SK-MEL-5 (cell line): Measurements from ENCODE around the gene UBE2L3. TPM values are rescaled to one million over a fixed set of nuclear protein-coding genes. Genes with fewer than 3 reads are reported as not detected.
"Not testable (repeated sequence)": the region's sequence is repeated elsewhere in the genome, so short reads cannot be mapped to it uniquely, and the experiment has no call there.

Experiments used
- DNase-seq: peaks from one replicate; pipeline ENCODE4 v3.0.0-alpha.2; 2016; ENCODE audit warnings: low read depth, low spot score
- in situ Hi-C: cut with HindIII; loops from 2 replicates; pipeline ENCODE4 v1.10.0; 2016; ENCODE audit warnings: low sequenced_read_pairs, high pct_unique_total_duplicates, low pct_unique_long_range_greater_than_20kb
- total RNA-seq: library from RNA; depleted of rRNA; stranded (reverse); fragments of >200 nt; shearing (Covaris generic); gene quantifications from 2 replicates; pipeline ENCODE4 v1.2.3, GENCODE V29; 2014

UBE2L3 gene
- total RNA-seq, 1 experiment from 2014 or later: 82.6 TPM

DNA sequence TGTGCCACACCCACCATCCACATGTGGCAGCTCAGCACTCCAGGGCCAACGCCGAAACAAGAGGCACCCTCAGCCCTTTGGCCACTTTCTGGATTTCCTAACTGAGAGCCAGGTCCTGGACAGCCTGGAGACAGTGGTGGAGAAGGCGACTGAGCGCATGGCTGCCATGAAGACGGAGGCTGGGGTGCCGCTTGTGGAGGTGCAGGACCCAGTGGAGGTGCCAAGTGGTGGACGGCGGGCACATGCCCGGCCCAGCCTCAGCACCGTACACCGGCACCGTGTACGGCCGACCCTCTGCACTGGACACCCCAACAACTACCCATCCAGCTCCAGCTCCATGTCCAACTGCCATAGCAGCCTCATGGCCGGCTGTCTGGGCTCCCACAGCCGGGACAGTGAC, 66.6 kb downstream of the UBE2L3 start:
- in situ Hi-C loops: no loop called here
- DNase-seq: no peak

DNA sequence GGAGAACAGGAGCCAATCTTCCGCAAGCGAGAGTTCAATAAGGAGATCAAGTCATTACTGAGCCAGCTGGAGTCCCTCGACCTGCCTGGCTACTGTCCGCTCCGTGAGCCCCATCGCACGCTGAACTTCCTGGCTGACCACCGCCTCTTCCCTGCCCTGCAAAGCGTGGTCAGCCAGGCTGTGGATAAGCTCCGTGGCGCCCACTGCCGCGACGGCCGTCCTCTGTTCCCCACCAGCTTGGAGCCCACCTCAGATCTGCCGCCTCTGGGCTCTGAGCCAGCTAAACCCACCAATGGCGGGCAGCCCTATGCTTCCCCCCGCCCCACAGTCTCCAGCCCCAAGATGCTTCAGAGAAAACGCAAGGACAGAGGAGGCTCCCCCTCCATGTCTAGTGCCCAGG, 67.3 kb downstream of the UBE2L3 start:
- in situ Hi-C loops: no loop called here
- DNase-seq: no peak

DNA sequence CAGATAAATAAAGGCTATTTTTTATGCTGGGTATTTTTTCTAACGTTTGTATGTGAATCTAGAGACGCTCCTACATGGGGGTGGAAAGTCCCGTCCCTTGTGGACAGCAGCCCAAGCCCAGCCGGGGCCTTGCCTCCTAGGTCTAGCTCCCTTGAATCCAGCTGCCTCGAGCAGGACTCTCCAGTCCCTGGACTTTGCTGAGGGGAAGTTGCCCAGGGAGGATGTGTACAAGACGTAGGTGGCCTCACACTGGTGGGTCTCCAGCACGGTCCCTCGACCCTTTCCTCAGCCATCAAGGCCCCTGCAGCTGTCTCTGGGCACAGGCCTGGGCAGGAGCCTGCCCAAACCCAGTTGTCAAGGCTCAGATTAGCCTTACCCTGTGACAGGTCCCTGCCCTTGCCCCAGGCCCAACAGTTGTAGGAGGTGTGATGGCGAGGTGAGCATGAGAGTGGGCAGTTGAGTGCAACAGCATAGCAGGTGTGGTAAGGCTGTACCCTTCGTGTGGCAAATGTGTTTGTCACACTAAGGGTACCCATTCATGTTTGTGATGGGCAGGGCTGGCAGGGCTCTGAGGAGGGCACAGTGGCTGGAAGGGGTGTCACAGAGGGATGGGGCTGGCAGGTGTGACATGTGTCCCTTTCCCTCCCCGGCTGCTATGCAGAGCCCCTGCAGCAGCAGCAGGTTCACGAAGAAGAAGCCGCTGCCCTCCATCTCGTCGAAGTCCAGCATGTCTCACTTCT, 68.4 kb downstream of the UBE2L3 start:
- no peak for DNase-seq
- in situ Hi-C loops: no loop called here

DNA sequence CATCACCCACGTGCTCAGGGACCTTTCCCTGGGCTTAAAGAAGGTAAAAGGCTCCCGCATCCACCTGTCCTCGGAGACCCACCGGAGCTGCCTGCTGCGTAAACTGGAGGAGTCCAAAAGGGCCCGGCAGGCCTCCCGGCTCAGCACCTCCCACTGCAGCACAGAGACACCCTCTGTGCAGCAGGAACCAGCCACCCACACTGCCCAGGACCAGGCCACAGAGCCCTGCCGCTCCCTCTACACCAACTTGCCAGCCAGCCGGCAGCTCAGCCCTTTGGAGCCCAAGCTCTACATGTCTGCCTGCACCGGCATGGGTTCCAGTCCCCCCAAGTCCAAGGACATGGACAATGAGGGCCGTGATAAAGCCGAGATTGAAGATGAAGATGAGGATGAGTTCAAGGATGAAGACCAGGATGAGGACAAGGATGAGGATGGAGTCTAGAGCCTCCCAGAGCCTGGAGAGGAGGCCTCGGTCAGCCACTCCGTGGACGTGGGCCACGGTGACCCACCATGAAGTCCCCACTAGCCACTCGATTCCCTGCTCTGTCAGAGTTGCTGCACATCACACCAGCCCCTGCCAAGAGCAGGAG, 69.2 kb downstream of the UBE2L3 start:
- in situ Hi-C loops: no loop called here

DNA sequence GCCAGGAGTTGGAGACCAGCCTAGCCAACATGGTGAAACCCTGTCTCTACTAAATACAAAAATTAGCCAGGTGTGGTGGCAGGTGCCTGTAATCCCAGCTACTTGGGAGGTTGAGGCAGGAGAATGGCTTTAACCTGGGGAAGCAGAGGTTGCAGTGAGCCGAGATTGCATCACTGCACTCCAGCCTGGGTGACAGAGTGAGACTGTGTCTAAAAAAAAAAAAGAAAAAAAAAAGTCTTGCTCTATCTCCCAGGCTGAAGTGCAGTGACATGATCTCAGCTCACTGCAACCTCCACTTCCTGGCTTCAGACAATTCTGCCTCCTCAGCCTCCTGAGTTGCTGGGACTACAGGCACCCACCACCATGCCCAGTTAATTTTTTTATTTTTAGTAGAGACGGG, 69.9 kb downstream of the UBE2L3 start:
- in situ Hi-C loops, DNase-seq: not testable (repeated sequence)

More for the DNA sequence above, 69.2 kb downstream of the UBE2L3 start:
- DNase-seq: no peak

DNA sequence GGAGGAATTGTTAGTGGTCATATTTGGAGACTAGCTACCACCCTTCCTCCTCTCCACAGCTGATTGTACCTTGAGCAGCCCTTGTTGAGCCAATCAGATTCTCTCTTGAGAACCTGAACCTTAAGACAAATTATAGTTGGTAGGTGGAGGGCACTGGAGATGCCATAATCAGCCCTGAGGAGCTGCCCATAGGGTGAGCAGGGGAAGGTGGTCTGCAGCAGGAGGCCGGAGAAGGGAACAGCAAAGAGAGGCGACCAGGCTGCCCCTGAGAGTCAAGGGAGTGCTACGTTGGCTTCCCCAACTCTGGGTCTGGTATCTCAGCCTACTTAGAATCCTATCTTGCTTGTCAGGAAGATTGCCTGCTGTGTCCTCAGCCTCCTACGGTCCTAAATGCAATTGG, 71.8 kb downstream of the UBE2L3 start:
- DNase-seq: no peak
- in situ Hi-C loops: no loop called here

DNA sequence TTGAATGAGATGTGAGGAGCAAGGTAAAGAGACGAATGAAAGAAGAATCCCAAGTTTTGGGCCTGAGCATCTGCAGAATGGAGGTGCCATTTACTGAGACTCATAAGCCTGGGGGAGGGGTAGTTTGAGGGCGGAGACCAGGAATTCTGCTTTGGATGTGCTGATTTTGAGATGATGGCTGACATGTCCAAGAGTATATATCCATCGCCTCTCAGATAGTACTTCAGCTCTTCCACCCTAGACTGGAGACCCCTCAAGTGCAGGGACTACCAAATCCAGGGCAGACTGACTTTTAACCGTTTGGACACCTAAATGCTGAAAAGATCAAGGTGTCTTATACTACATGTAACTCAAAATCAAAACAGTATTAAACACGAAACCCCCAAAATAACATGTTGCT, 73.3 kb downstream of the UBE2L3 start:
- DNase-seq: no peak
- in situ Hi-C loops: no loop called here

DNA sequence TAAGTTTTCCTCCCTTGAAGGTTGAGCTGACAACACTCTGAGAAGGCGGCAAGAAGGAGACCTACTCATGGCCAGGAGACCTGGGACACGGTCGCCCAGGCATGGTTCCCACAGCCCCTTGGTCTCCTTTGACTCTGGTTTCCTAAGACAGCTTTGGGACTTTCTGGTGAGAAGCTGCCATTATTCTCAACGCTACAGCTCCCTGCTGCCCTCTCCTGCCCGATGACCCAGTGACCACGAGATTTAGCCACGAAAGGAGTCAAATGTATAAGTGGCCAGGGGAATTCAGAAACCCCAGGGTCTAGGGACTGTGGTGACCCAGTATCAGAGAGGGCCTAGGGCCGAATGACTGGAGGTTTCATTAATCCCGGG, 73.9 kb downstream of the UBE2L3 start:
- peak; percentile 84 for DNase-seq
- in situ Hi-C loops: no loop called here

DNA sequence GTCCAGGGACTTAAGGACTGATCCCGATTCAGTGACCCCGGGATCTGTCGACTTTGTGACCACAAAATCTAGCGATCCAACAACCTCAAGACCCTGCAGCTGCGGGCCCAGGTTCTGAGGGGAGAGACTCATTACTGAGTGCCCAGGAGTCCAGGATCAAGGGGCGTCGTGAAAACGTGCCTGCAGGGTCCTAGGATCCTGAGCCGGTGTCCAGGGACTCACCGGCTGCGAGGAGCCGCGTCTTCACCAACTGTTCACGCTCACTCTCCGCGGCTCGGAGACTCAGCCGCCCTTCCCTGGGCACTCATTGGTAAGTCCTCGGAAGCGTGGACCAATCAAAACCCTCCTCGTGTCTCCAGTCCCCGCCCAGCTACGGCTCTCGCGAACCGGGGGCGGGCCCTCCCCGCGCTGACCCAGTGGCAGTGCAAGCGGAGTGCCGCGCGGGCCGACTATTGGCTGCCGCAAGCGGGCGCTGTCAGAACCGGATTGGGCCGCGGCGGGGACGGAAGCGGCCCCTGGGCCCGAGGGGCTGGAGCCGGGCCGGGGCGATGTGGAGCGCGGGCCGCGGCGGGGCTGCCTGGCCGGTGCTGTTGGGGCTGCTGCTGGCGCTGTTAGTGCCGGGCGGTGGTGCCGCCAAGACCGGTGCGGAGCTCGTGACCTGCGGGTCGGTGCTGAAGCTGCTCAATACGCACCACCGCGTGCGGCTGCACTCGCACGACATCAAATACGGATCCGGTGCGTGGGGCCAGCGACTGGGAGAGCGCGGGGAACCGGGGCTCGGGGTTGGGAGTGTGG, 74.5 kb downstream of the UBE2L3 start, which contains the start of gene SDF2L1:
TSS of gene SDF2L1 (plus strand) at position 514 of the 795 bp plus-strand sequence. CDS start at position 549, 35 bp downstream.
- in situ Hi-C loops: no loop called here
- DNase-seq: peak; percentile 99

DNA sequence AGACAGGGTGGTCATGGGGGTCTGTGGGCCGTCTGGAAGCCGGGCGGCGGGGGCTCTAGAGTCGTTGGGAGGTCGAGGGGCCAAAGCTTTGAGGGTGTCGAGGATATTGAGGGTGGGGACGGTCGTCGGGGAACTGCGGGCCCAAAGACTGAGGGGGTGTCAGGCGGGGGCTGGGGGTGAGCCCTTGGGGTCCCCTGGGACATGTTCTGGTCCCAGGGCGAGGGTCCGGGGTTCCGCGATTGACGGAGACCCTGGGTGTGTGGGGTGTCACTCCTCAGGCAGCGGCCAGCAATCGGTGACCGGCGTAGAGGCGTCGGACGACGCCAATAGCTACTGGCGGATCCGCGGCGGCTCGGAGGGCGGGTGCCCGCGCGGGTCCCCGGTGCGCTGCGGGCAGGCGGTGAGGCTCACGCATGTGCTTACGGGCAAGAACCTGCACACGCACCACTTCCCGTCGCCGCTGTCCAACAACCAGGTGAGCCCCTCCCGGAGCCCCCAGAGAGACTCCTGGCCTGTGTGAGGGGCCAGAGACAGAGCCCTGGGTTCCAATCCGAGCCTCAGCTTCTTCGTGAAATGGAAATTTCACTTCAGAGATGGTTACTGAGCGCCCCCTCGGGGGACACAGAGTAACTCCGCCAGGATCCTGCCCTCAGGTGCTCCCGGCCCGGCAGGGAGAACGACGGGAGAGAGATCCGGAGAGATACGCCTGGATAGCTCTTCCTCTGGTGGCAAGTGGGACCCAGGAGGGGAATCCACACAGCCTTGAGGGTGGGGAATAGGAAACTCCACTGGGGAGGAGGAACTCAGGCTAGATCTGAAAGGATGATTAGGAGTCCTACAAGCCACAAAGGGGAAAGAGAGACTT, 75.3 kb downstream of the UBE2L3 start:
- DNase-seq: peak; percentile 73
- in situ Hi-C loops: no loop called here

DNA sequence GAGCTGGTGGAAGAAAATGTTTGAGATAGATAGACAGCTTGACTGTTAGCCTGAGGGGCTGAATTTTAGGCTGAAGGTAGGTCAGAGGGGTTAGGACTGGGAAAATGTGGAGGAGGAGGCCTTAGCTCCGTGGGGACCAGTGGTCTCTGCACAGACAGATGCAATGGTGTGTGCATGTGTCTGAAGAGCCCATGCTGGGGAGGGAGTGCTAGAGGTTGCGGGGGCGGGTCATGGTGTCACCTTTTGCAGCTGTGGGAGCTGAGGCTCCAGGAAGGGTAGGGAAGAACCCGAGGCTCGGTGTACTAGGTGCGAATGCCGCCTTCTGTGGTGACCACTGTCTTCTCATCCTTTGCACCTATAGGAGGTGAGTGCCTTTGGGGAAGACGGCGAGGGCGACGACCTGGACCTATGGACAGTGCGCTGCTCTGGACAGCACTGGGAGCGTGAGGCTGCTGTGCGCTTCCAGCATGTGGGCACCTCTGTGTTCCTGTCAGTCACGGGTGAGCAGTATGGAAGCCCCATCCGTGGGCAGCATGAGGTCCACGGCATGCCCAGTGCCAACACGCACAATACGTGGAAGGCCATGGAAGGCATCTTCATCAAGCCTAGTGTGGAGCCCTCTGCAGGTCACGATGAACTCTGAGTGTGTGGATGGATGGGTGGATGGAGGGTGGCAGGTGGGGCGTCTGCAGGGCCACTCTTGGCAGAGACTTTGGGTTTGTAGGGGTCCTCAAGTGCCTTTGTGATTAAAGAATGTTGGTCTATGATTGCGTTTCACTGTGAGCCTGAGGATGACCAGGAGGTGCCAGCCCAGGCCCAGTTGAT, 76.2 kb downstream of the UBE2L3 start:
- in situ Hi-C loops: no loop called here

DNA sequence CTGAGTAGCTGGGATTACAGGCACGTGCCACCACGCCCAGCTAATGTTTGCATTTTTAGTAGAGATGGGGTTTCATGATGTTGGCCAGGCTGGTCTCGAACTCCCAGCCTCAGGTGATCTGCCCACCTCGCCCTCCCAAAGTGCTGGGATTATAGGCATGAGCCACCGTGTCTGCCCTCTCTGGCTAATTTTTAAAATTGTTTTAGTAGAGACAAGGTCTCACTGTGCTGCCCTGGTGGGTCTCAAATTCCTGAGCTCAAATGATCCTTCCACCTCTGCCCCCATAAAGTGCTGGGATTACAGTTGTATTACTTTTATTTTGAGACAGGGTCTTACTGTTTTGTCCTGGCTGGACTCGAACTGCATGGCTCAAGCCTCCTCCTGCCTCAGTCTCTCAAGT, 78.0 kb downstream of the UBE2L3 start:
- in situ Hi-C loops: not testable (repeated sequence)

More for the DNA sequence above, 76.2 kb downstream of the UBE2L3 start:
- DNase-seq: peak; percentile 45

DNA sequence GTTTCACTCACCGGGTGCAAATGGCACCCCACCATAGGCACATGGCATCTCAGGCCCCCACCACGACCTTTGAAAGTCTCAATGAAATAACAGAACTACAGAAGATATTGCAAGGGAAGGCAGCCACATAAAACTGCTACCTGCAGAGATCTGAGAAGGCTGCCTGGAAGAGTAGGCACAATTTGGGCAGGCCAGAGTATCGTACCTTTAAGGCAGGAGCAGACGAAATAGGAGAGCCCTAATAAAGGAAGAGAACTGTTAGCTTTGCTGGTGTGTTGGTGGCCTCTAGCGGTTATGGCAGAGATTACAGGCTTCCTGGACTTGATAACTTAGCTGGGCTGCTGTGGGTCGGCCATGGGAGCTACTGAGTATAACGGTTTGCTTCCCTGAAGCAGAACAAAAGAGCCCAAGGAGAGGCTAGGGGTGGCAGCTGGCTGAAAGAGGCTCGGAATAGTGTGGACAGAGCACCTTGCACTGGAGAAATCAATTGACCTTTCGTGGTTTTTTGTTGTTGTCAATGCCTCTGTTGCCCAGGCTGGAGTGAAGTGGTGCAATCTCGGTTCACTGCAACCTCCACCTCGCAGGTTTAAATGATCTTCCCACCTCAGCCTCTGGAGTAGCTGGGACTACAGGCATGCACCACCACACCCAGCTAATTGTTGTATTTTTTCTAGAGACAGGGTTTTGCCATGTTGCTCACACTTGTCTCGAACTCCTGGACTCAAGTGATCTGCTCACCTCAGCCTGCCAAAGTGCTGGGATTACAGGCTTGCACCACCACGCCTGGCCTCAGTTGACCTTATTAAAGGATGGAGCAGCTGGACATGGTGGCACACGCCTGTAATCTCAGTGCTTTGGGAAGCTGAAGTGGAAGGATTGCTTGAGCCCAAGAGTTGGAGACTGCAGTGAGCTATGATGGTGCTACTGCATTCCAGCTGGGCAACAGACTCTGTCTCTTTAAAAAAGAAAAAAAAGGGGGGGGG, 79.4 kb downstream of the UBE2L3 start:
- in situ Hi-C loops: no loop called here

More for the DNA sequence above, 78.0 kb downstream of the UBE2L3 start:
- DNase-seq: not testable (repeated sequence)

DNA sequence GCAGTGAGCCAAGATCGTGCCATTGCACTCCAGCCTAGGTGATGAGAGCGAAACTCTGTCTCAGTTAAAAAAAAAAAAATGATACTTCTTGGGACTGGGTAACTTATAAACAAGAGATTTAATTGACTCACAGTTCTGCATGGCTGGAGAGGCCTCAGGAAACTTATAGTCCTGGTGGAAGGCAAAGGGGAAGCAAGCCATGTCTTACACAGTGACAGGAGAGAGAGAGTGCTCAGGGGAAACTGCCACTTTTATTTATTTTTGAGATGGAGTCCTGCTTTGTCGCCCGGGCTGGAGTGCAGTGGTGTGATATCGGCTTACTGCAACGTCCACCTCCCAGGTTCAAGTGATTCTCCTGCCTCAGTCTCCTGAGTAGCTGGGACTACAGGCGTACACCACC, 82.8 kb downstream of the UBE2L3 start:
- no peak for DNase-seq
- in situ Hi-C loops: no loop called here

More for the DNA sequence above, 79.4 kb downstream of the UBE2L3 start:
- peak; percentile 92 for DNase-seq

DNA sequence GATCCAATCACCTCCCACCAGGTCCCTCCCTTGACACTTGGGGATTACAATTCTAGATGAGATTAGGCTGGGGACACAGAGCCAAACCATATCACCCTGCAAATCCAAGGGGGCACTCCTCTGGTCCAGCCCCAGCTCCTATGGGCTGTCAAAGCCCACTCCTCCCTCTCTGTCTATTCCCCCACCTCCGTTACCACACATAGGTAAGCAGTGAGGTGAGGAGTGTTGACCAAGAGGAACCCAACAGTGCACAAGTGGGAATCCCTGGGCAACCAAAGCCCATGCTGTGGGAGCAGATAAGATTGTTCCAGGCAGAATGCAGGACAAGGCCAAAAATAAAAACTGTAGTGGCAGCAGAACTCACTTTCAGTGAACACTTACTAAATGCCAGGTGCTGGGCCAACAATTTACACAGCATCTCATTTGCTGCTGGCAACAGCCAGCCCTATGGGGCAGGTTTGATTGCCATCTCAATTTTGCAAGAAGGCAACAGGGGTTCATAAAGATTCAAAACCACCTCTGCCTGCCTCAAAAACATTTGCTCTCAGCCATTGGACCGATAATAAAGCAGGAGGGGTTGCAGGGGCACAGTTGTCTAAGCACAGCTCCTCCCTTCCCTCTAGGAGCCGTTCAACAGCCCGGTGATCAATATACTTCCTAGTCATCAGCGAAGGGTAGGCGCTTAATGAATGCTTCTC, 83.5 kb downstream of the UBE2L3 start:
- in situ Hi-C loops: no loop called here
- DNase-seq: no peak
